GM23338 (cell line): ENCODE measurements around the gene TLR5. TPM values are rescaled to one million over a fixed set of nuclear protein-coding genes. Genes with fewer than 3 reads are reported as not detected.

Experiments
- ATAC-seq: fragments of 200-7000 bp; cut with Tn5 transposase; 3 replicates; pipeline ENCODE4 v1.9.1; 2020
- DNase-seq: peaks from one replicate; pipeline ENCODE4 v3.0.0-alpha.2; 2015; ENCODE audit warnings: low spot score
- H2AFZ ChIP-seq: fragments of 200-600 bp; sonication (generic); 2 replicates; pipeline ENCODE4 v1.8.0; 2016; ENCODE audit warnings: antibody characterized with exemption, mild to moderate bottlenecking, moderate library complexity
- H3F3A ChIP-seq: fragments of 200-600 bp; sonication (generic); replicated peaks from 2 replicates; pipeline ENCODE4 v1.8.0; 2017; ENCODE audit warnings: antibody characterized with exemption, mixed run types, low read depth
- H3K27ac ChIP-seq: fragments of 200-600 bp; sonication (generic); 2 replicates; pipeline ENCODE4 v1.6.1; 2016; ENCODE audit warnings: low read depth
- H3K27me3 ChIP-seq: fragments of 200-600 bp; sonication (generic); 2 replicates; pipeline ENCODE4 v1.8.0; 2016; ENCODE audit warnings: mild to moderate bottlenecking, mixed run types, moderate library complexity; ENCODE audit not compliant: insufficient read depth
- H3K36me3 ChIP-seq: fragments of 200-600 bp; sonication (generic); 2 replicates; pipeline ENCODE4 v1.8.0; 2016; ENCODE audit warnings: mild to moderate bottlenecking; ENCODE audit not compliant: insufficient read depth
- H3K4me1 ChIP-seq: fragments of 200-600 bp; sonication (generic); 2 replicates; pipeline ENCODE4 v1.8.0; 2016; ENCODE audit warnings: mild to moderate bottlenecking, moderate library complexity; ENCODE audit not compliant: insufficient read depth
- H3K4me2 ChIP-seq: fragments of 200-600 bp; sonication (generic); 2 replicates; pipeline ENCODE4 v1.7.1; 2017; ENCODE audit warnings: mixed run types
- H3K4me3 ChIP-seq: fragments of 200-600 bp; sonication (generic); 2 replicates; pipeline ENCODE4 v1.6.1; 2016; ENCODE audit warnings: mixed run types
- H3K79me2 ChIP-seq: fragments of 200-600 bp; sonication (generic); replicated peaks from 2 replicates; pipeline ENCODE4 v1.8.0; 2017; ENCODE audit warnings: mild to moderate bottlenecking; ENCODE audit not compliant: insufficient read depth
- H3K9me2 ChIP-seq: fragments of 200-600 bp; sonication (generic); 2 replicates; pipeline ENCODE4 v1.8.0; 2017; ENCODE audit not compliant: insufficient read depth
- H4K20me1 ChIP-seq: fragments of 200-600 bp; sonication (generic); replicated peaks from 2 replicates; pipeline ENCODE4 v1.8.0; 2017; ENCODE audit warnings: mild to moderate bottlenecking; ENCODE audit not compliant: insufficient read depth
- H3K27ac Mint-ChIP-seq: 2 replicates; pipeline ENCODE4 v1.8.0; 2020; ENCODE audit warnings: inconsistent platforms, mild to moderate bottlenecking, moderate library complexity, mixed read lengths
- H3K27me3 Mint-ChIP-seq: 3 replicates; pipeline ENCODE4 v1.8.0; 2022; ENCODE audit warnings: low read depth, mild to moderate bottlenecking, moderate library complexity, mixed read lengths, inconsistent platforms; ENCODE audit not compliant: insufficient read depth, poor library complexity
- H3K36me3 Mint-ChIP-seq: 3 replicates; pipeline ENCODE4 v1.8.0; 2021; ENCODE audit warnings: low read depth, mild to moderate bottlenecking, inconsistent platforms, moderate library complexity, mixed read lengths
- H3K4me1 Mint-ChIP-seq: 3 replicates; pipeline ENCODE4 v1.8.0; 2020; ENCODE audit warnings: mild to moderate bottlenecking, inconsistent platforms, mixed read lengths
- H3K4me3 Mint-ChIP-seq: 3 replicates; pipeline ENCODE4 v1.8.0; 2021; ENCODE audit warnings: moderate library complexity, mild to moderate bottlenecking, inconsistent platforms, mixed read lengths
- H3K9me3 Mint-ChIP-seq: 3 replicates; pipeline ENCODE4 v1.8.0; 2020; ENCODE audit warnings: moderate library complexity, mild to moderate bottlenecking, inconsistent platforms, mixed read lengths
- ETS1 ChIP-seq: IDR thresholded peaks from 2 replicates; pipeline ENCODE4 v1.6.1; 2016; ENCODE audit warnings: antibody characterized with exemption
- JUNB ChIP-seq: IDR thresholded peaks from one replicate; pipeline ENCODE4 v1.6.1; 2016; ENCODE audit warnings: antibody characterized with exemption; ENCODE audit not compliant: unreplicated experiment
- POLR2AphosphoS5 ChIP-seq: IDR thresholded peaks from 2 replicates; pipeline ENCODE4 v1.6.1; 2016; ENCODE audit warnings: antibody characterized with exemption, low read depth
- ZNF331 ChIP-seq: fragments of 250-450 bp; sonication (Bioruptor Pico); IDR thresholded peaks from 2 replicates; pipeline ENCODE4 v1.5.0; 2020; ENCODE audit warnings: low read depth, mild to moderate bottlenecking, moderate library complexity
- ZNF462 ChIP-seq: fragments of 250-450 bp; sonication (Bioruptor Pico); IDR thresholded peaks from 2 replicates; pipeline ENCODE4 v1.5.0; 2020; ENCODE audit warnings: mild to moderate bottlenecking, moderate library complexity
- polyA plus RNA-seq: library from polyadenylated mRNA; unstranded; fragments of >200 nt; fragmentation: Nextera tagmentation; extraction: Ambion mirVana; gene quantifications from 2 replicates; pipeline ENCODE4 v1.2.1, GENCODE V29; 2016
- total RNA-seq: library from RNA; depleted of rRNA; stranded (reverse); fragments of >200 nt; shearing (Covaris generic); gene quantifications from 2 replicates; pipeline ENCODE4 v1.2.3, GENCODE V29; 2014

Gene TLR5
- total and polyA plus RNA-seq, 2 experiments from 2014 or later: 0.10 to 0.39 TPM

- no peak overlapping the region for H2AFZ ChIP-seq
- peaks cover 7% of the 10 kb centered on the region for H3K27me3 Mint-ChIP-seq
- H4K20me1 ChIP-seq: no peaks in the 10 kb centered on the region
- H3K36me3 ChIP-seq: no peaks in the 10 kb centered on the region
- peaks cover 10% of the 10 kb centered on the region; the same call in 1 of the 3 replicates for H3K9me3 Mint-ChIP-seq
- H3K4me2 ChIP-seq: no peak overlapping the region
- peaks cover 4% of the 10 kb centered on the region; the same call in 1 of the 2 replicates for H3K4me1 ChIP-seq
- H3K4me1 Mint-ChIP-seq: peaks cover 14% of the 10 kb centered on the region; the same call in 2 of the 3 replicates
- no peak overlapping the region for H3K27ac ChIP-seq
- no peak for ATAC-seq
- no peak for TF ChIP-seq ETS1
- TF ChIP-seq ZNF331: no peak
- no peak for TF ChIP-seq JUNB
- no peak for DNase-seq
- H3K27ac Mint-ChIP-seq: no peak overlapping the region
- no peaks in the 10 kb centered on the region for H3K79me2 ChIP-seq
- H3K36me3 Mint-ChIP-seq: peaks cover 2% of the 10 kb centered on the region; the same call in 2 of the 3 replicates
- H3K4me3 Mint-ChIP-seq: no peak overlapping the region
- H3K9me2 ChIP-seq: no peaks in the 10 kb centered on the region; the same call in 1 of the 2 replicates
- H3K4me3 ChIP-seq: no peak overlapping the region
- no peaks in the 10 kb centered on the region for H3F3A ChIP-seq
- no peaks in the 10 kb centered on the region for H3K27me3 ChIP-seq
Observed at GRCh38 chr1:223116950-223117349, 26.1 kb downstream of the TLR5 start.

- Histone ChIP-seq H3K79me2 (no peaks in the 10 kb centered on the region), H3K27me3 (no peaks in the 10 kb centered on the region), H3K4me1 (peaks cover 4% of the 10 kb centered on the region; the same call in 1 of the 2 replicates), H4K20me1 (no peaks in the 10 kb centered on the region), H3K4me3 (no peak overlapping the region), H3F3A (no peaks in the 10 kb centered on the region), H3K36me3 (no peaks in the 10 kb centered on the region), H3K9me2 (peaks cover 3% of the 10 kb centered on the region; the same call in 1 of the 2 replicates), H2AFZ (no peak overlapping the region), H3K27ac (no peak overlapping the region), H3K4me2 (no peak overlapping the region)
- peaks cover 10% of the 10 kb centered on the region; the same call in 1 of the 3 replicates for H3K9me3 Mint-ChIP-seq
- DNase-seq (no peak), ATAC-seq (no peak)
- no peak overlapping the region for H3K4me3 Mint-ChIP-seq
- peaks cover 2% of the 10 kb centered on the region; the same call in 2 of the 3 replicates for H3K36me3 Mint-ChIP-seq
- H3K4me1 Mint-ChIP-seq: peaks cover 9% of the 10 kb centered on the region; the same call in 2 of the 3 replicates
- peaks cover 4% of the 10 kb centered on the region for H3K27me3 Mint-ChIP-seq
- TF ChIP-seq POLR2AphosphoS5 (no peak), ETS1 (no peak), ZNF462 (CRISPR knock-in tag) (no peak)
- no peak overlapping the region for H3K27ac Mint-ChIP-seq
Observed at GRCh38 chr1:223114871-223115270, 28.2 kb downstream of the TLR5 start.
